Fibroblast of lung (primary cell): ENCODE measurements around the gene MCF2L.

ENCODE experiments used
- CTCF ChIP-seq, 2 donors: IDR thresholded peaks in 1 of 2; conservative IDR thresholded peaks in 1 of 2; 1 replicate in 1 of 2; 2 replicates in 1 of 2; pipeline ENCODE4 v1.5.1; 2011 to 2012; ENCODE audit warnings: low read length in 2 of 2, control low read depth in 1 of 2, inconsistent platforms in 1 of 2, low read depth in 1 of 2, mild to moderate bottlenecking in 1 of 2
- EZH2 ChIP-seq: IDR thresholded peaks from 2 replicates; pipeline ENCODE4 v1.5.1; 2012; ENCODE audit warnings: low read length, control low read depth, mild to moderate bottlenecking; ENCODE audit errors: missing control alignments

GRCh38 chr13:113119822-113120189 lies 150.8 kb downstream of the MCF2L start:
- no peak for TF ChIP-seq CTCF (conservative IDR thresholded peaks at IDR 0.05 in 1 of 2, IDR thresholded peaks at IDR 0.05 in 1 of 2; ENCODE audit: low read depth in 1 of 2, low read length in 2 of 2)
- no peak for TF ChIP-seq EZH2
